ENCODE measurements around the gene LLGL2.

The LLGL2 gene

DNA sequence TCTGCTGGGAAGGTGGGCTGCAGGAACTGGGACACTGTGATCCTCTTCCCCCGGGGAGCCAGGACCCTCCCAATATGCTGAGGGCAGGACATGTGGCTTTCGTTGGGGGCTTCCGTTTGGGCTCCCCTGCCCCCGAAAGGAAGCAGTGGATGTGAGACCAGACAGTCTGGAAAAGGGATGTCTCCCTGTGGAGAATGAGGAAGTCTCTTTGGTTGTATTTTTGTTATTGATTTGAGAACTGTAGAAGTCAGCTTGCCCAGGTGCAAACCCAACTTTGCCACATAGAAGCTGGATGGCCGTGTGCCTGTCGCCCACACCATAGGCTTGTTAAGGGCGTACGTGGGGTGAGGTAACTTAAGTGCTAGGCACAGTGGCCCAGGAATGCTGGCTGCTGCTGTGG lies 18.8 kb downstream of the LLGL2 start:
- Histone ChIP-seq H3K4me3 (ENCODE audit: control insufficient read depth in 1 of 7, extremely low read depth in 1 of 7, insufficient read depth in 4 of 7, low read depth in 2 of 7, low read length in 6 of 7) (no peak overlapping the region), H3K27me3 (replicated peaks in 2 of 5; ENCODE audit: control insufficient read depth in 4 of 5, insufficient read depth in 5 of 5, low read length in 4 of 5) (no peaks in the 10 kb centered on the region), H3K9me3 (ENCODE audit: control extremely low read depth in 1 of 5, control insufficient read depth in 4 of 5, insufficient read depth in 2 of 5, low read depth in 1 of 5, low read length in 4 of 5) (no peaks in the 10 kb centered on the region), H3K27ac (ENCODE audit: insufficient read depth in 1 of 2, low read depth in 1 of 2, low read length in 2 of 2, poor library complexity in 1 of 2, severe bottlenecking in 2 of 2) (no peak overlapping the region), H3K4me1 (ENCODE audit: control extremely low read depth in 1 of 4, control insufficient read depth in 4 of 4, insufficient read depth in 4 of 4, low read length in 3 of 4) (no peaks in the 10 kb centered on the region), H3K36me3 (ENCODE audit: control insufficient read depth in 4 of 4, insufficient read depth in 4 of 4, low read length in 3 of 4) (no peaks in the 10 kb centered on the region)
- ChIA-PET CTCF (interaction anchor here (1.2 to 1.6 kb wide), 2 partner anchors 9 to 12 kb away, joined by 3 to 4 read pairs; no protein-coding TSS in a partner anchor), POLR2A (no interaction called here)
- WGBS (ENCODE audit: insufficient coverage): 92% methylated on average over 7 of the region's 8 CpGs
- DNase-seq: no peak

DNA sequence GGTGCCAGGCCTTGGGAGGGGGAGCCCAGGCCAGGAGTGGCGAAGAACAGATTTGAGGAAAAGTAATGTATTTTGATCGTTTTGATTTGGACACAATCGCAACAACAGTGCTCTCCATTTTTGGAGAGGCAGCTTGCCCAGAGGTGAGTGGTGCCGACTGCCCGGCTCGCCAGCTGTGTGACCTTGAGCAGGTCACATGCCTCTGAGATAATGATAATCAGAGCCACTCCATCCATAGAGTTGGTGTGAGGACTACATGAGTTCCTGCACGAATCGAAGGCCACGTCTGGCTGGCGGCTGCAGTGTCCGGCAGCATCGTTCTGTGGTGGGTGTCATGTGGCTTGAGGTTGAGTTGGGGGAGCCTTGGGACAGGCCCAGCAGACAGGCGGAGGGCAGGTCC lies 20.7 kb downstream of the LLGL2 start:
- ChIA-PET POLR2A (no interaction called here), CTCF (no interaction called here)
- no peaks in the 10 kb centered on the region for H3K9me3 ChIP-seq (ENCODE audit: control extremely low read depth in 1 of 5, control insufficient read depth in 4 of 5, insufficient read depth in 2 of 5, low read depth in 1 of 5, low read length in 4 of 5)
- no peak overlapping the region for H3K4me3 ChIP-seq (ENCODE audit: control insufficient read depth in 1 of 7, extremely low read depth in 1 of 7, insufficient read depth in 4 of 7, low read depth in 2 of 7, low read length in 6 of 7)
- no peaks in the 10 kb centered on the region for H3K4me1 ChIP-seq (ENCODE audit: control extremely low read depth in 1 of 4, control insufficient read depth in 4 of 4, insufficient read depth in 4 of 4, low read length in 3 of 4)
- no peaks in the 10 kb centered on the region for H3K27me3 ChIP-seq (replicated peaks in 2 of 5; ENCODE audit: control insufficient read depth in 4 of 5, insufficient read depth in 5 of 5, low read length in 4 of 5)
- no peak for DNase-seq
- WGBS (ENCODE audit: insufficient coverage): 95% methylated on average over 7 of the region's 13 CpGs
- no peak overlapping the region for H3K27ac ChIP-seq (ENCODE audit: insufficient read depth in 1 of 2, low read depth in 1 of 2, low read length in 2 of 2, poor library complexity in 1 of 2, severe bottlenecking in 2 of 2)
- no peaks in the 10 kb centered on the region for H3K36me3 ChIP-seq (ENCODE audit: control insufficient read depth in 4 of 4, insufficient read depth in 4 of 4, low read length in 3 of 4)

GRCh38 chr17:75547091-75547490 lies 21.6 kb downstream of the LLGL2 start:
- ChIA-PET CTCF (no interaction called here), POLR2A (no interaction called here)
- 99% methylated on average over 9 of the region's 9 CpGs for WGBS (ENCODE audit: insufficient coverage)
- no peaks in the 10 kb centered on the region for H3K4me1 ChIP-seq (ENCODE audit: control extremely low read depth in 1 of 4, control insufficient read depth in 4 of 4, insufficient read depth in 4 of 4, low read length in 3 of 4)
- H3K4me3 ChIP-seq (ENCODE audit: control insufficient read depth in 1 of 7, extremely low read depth in 1 of 7, insufficient read depth in 4 of 7, low read depth in 2 of 7, low read length in 6 of 7): no peak overlapping the region
- no peak overlapping the region for H3K27ac ChIP-seq (ENCODE audit: insufficient read depth in 1 of 2, low read depth in 1 of 2, low read length in 2 of 2, poor library complexity in 1 of 2, severe bottlenecking in 2 of 2)
- no peak for DNase-seq
- H3K27me3 ChIP-seq (replicated peaks in 2 of 5; ENCODE audit: control insufficient read depth in 4 of 5, insufficient read depth in 5 of 5, low read length in 4 of 5): no peaks in the 10 kb centered on the region
- no peaks in the 10 kb centered on the region for H3K36me3 ChIP-seq (ENCODE audit: control insufficient read depth in 4 of 4, insufficient read depth in 4 of 4, low read length in 3 of 4)
- no peaks in the 10 kb centered on the region for H3K9me3 ChIP-seq (ENCODE audit: control extremely low read depth in 1 of 5, control insufficient read depth in 4 of 5, insufficient read depth in 2 of 5, low read depth in 1 of 5, low read length in 4 of 5)

- H3K4me1 ChIP-seq (ENCODE audit: control extremely low read depth in 1 of 4, control insufficient read depth in 4 of 4, insufficient read depth in 4 of 4, low read length in 3 of 4): peaks cover 0 to 11% (median 0%) of the 10 kb centered on the region in 4 experiments
- H3K9me3 ChIP-seq (ENCODE audit: control extremely low read depth in 1 of 5, control insufficient read depth in 4 of 5, insufficient read depth in 2 of 5, low read depth in 1 of 5, low read length in 4 of 5): no peaks in the 10 kb centered on the region
- no peak for DNase-seq
- ChIA-PET CTCF (interaction anchor here (0.6 kb wide), 1 partner anchor 123 kb away, joined by 4 read pairs; no protein-coding TSS in a partner anchor), POLR2A (no interaction called here)
- no peaks in the 10 kb centered on the region for H3K36me3 ChIP-seq (ENCODE audit: control insufficient read depth in 4 of 4, insufficient read depth in 4 of 4, low read length in 3 of 4)
- 100% methylated on average over 3 of the region's 5 CpGs for WGBS (ENCODE audit: insufficient coverage)
- H3K27ac ChIP-seq (ENCODE audit: insufficient read depth in 1 of 2, low read depth in 1 of 2, low read length in 2 of 2, poor library complexity in 1 of 2, severe bottlenecking in 2 of 2): no peak overlapping the region
- no peaks in the 10 kb centered on the region for H3K27me3 ChIP-seq (replicated peaks in 2 of 5; ENCODE audit: control insufficient read depth in 4 of 5, insufficient read depth in 5 of 5, low read length in 4 of 5)
- no peak overlapping the region for H3K4me3 ChIP-seq (ENCODE audit: control insufficient read depth in 1 of 7, extremely low read depth in 1 of 7, insufficient read depth in 4 of 7, low read depth in 2 of 7, low read length in 6 of 7)
Measured at GRCh38 chr17:75548813-75549212, 23.3 kb downstream of the LLGL2 start.

- Histone ChIP-seq H3K4me3 (ENCODE audit: control insufficient read depth in 1 of 7, extremely low read depth in 1 of 7, insufficient read depth in 4 of 7, low read depth in 2 of 7, low read length in 6 of 7) (no peak overlapping the region), H3K27me3 (replicated peaks in 2 of 5; ENCODE audit: control insufficient read depth in 4 of 5, insufficient read depth in 5 of 5, low read length in 4 of 5) (no peaks in the 10 kb centered on the region), H3K4me1 (ENCODE audit: control extremely low read depth in 1 of 4, control insufficient read depth in 4 of 4, insufficient read depth in 4 of 4, low read length in 3 of 4) (peaks cover 0 to 11% (median 0%) of the 10 kb centered on the region in 4 experiments), H3K27ac (ENCODE audit: insufficient read depth in 1 of 2, low read depth in 1 of 2, low read length in 2 of 2, poor library complexity in 1 of 2, severe bottlenecking in 2 of 2) (no peak overlapping the region), H3K9me3 (ENCODE audit: control extremely low read depth in 1 of 5, control insufficient read depth in 4 of 5, insufficient read depth in 2 of 5, low read depth in 1 of 5, low read length in 4 of 5) (no peaks in the 10 kb centered on the region), H3K36me3 (ENCODE audit: control insufficient read depth in 4 of 4, insufficient read depth in 4 of 4, low read length in 3 of 4) (no peaks in the 10 kb centered on the region)
- 97% methylated on average over 19 of the region's 22 CpGs for WGBS (ENCODE audit: insufficient coverage)
- ChIA-PET POLR2A (no interaction called here), CTCF (interaction anchor here (0.6 kb wide), 1 partner anchor 123 kb away, joined by 4 read pairs; no protein-coding TSS in a partner anchor)
- no peak for DNase-seq
Measured at GRCh38 chr17:75549246-75550138, 24.0 kb downstream of the LLGL2 start.

- peaks cover 0 to 11% (median 0%) of the 10 kb centered on the region in 4 experiments for H3K4me1 ChIP-seq (ENCODE audit: control extremely low read depth in 1 of 4, control insufficient read depth in 4 of 4, insufficient read depth in 4 of 4, low read length in 3 of 4)
- no peaks in the 10 kb centered on the region for H3K36me3 ChIP-seq (ENCODE audit: control insufficient read depth in 4 of 4, insufficient read depth in 4 of 4, low read length in 3 of 4)
- H3K27me3 ChIP-seq (replicated peaks in 2 of 5; ENCODE audit: control insufficient read depth in 4 of 5, insufficient read depth in 5 of 5, low read length in 4 of 5): no peaks in the 10 kb centered on the region
- H3K9me3 ChIP-seq (ENCODE audit: control extremely low read depth in 1 of 5, control insufficient read depth in 4 of 5, insufficient read depth in 2 of 5, low read depth in 1 of 5, low read length in 4 of 5): no peaks in the 10 kb centered on the region
- CTCF ChIA-PET: interaction anchor here (0.7 kb wide), 1 partner anchor 58 kb away, joined by 3 read pairs; no protein-coding TSS in a partner anchor
- no peak for DNase-seq
- H3K4me3 ChIP-seq (ENCODE audit: control insufficient read depth in 1 of 7, extremely low read depth in 1 of 7, insufficient read depth in 4 of 7, low read depth in 2 of 7, low read length in 6 of 7): no peak overlapping the region
- no peak overlapping the region for H3K27ac ChIP-seq (ENCODE audit: insufficient read depth in 1 of 2, low read depth in 1 of 2, low read length in 2 of 2, poor library complexity in 1 of 2, severe bottlenecking in 2 of 2)
- WGBS (ENCODE audit: insufficient coverage): 100% methylated on average over 4 of the region's 4 CpGs
- POLR2A ChIA-PET: interaction anchor here (0.6 kb wide), 1 partner anchor 22 kb away, joined by 3 read pairs; no protein-coding TSS in a partner anchor
Measured at GRCh38 chr17:75550139-75550465, 24.6 kb downstream of the LLGL2 start.

GRCh38 chr17:75551266-75551665 lies 25.8 kb downstream of the LLGL2 start:
- ChIA-PET POLR2A (no interaction called here), CTCF (interaction anchor here (0.5 to 1.6 kb wide), 4 partner anchors 8 to 52 kb away, joined by 3 to 5 read pairs (median 3); partner anchors contain the start of gene LLGL2)
- 100% methylated on average over 7 of the region's 7 CpGs for WGBS (ENCODE audit: insufficient coverage)

More at GRCh38 chr17:75551266-75551665, 25.8 kb downstream of the LLGL2 start:
- no peak overlapping the region for H3K27ac ChIP-seq (ENCODE audit: insufficient read depth in 1 of 2, low read depth in 1 of 2, low read length in 2 of 2, poor library complexity in 1 of 2, severe bottlenecking in 2 of 2)
- H3K4me3 ChIP-seq (ENCODE audit: control insufficient read depth in 1 of 7, extremely low read depth in 1 of 7, insufficient read depth in 4 of 7, low read depth in 2 of 7, low read length in 6 of 7): no peak overlapping the region
- no peaks in the 10 kb centered on the region for H3K36me3 ChIP-seq (ENCODE audit: control insufficient read depth in 4 of 4, insufficient read depth in 4 of 4, low read length in 3 of 4)
- no peaks in the 10 kb centered on the region for H3K27me3 ChIP-seq (replicated peaks in 2 of 5; ENCODE audit: control insufficient read depth in 4 of 5, insufficient read depth in 5 of 5, low read length in 4 of 5)
- H3K4me1 ChIP-seq (ENCODE audit: control extremely low read depth in 1 of 4, control insufficient read depth in 4 of 4, insufficient read depth in 4 of 4, low read length in 3 of 4): peaks cover 0 to 11% (median 0%) of the 10 kb centered on the region in 4 experiments
- H3K9me3 ChIP-seq (ENCODE audit: control extremely low read depth in 1 of 5, control insufficient read depth in 4 of 5, insufficient read depth in 2 of 5, low read depth in 1 of 5, low read length in 4 of 5): no peaks in the 10 kb centered on the region
- no peak for DNase-seq

Data from common myeloid progenitor, CD34-positive (primary cell).